Aortic smooth muscle cell (primary cell): ENCODE data around the gene PSMG4. TPM values are rescaled to one million over a fixed set of nuclear protein-coding genes. Genes with fewer than 3 reads are reported as not detected.

Source experiments
- total RNA-seq: library from RNA; depleted of rRNA; stranded (reverse); fragments of >200 nt; gene quantifications from 2 replicates; pipeline ENCODE4 v1.2.3, GENCODE V29; 2014

Gene PSMG4
- total RNA-seq, result 20.4 and 38.8 TPM in 2 replicates

GRCh38 chr6:3258720-3259490 lies at the start of gene PSMG4:
Gene PSMG4 (plus strand): TSS chr6:3258947. CDS start chr6:3259023, 76 bp downstream.

GRCh38 chr6:3227363-3228045 lies 31.2 kb upstream of the PSMG4 start, which contains the start of gene TUBB2B:
Gene TUBB2B (minus strand): TSS chr6:3227653. CDS start chr6:3227543, 110 bp downstream.

Other genes with a start within 250 kb of the PSMG4 start
- gene RIPK1, start 190.5 kb upstream of the PSMG4 start, total RNA-seq, result 21.7 and 26.4 TPM in 2 replicates
- 9.8 and 11.2 TPM in 2 replicates for gene BPHL, start 140.2 kb upstream of the PSMG4 start, total RNA-seq
- gene TUBB2A, start 101.4 kb upstream of the PSMG4 start, total RNA-seq, result 37.8 and 49.3 TPM in 2 replicates
- gene TUBB2B, start 31.3 kb upstream of the PSMG4 start, total RNA-seq, result 1.4 and 2.1 TPM in 2 replicates
- 3.3 and 9.1 TPM in 2 replicates for gene SLC22A23, start 198.1 kb downstream of the PSMG4 start, total RNA-seq